Spleen (tissue), 7 donors: ENCODE data around the gene GPATCH1.

Experiments
- CTCF ChIP-seq, 11 experiments: fragments of 200-600 bp in 7 of 11; fragments of 450-650 bp in 4 of 11; sonication (generic) in 4 of 11; IDR thresholded peaks in 8 of 11; conservative IDR thresholded peaks in 3 of 11; 1 replicate in 7 of 11; 2 replicates in 4 of 11; pipeline versions ENCODE4 v1.4.0 to v1.8.0; 2016 to 2021; ENCODE audit warnings: antibody characterized with exemption in 11 of 11, inconsistent platforms in 4 of 11, mild to moderate bottlenecking in 1 of 11
- POLR2A ChIP-seq, 3 donors: fragments of 450-650 bp; IDR thresholded peaks; one replicate each; pipeline ENCODE4 v1.5.1; 2017; ENCODE audit warnings: antibody characterized with exemption in 3 of 3, mild to moderate bottlenecking in 1 of 3
- POLR2AphosphoS5 ChIP-seq, 3 donors: sonication (generic); formaldehyde crosslinking; IDR thresholded peaks; one replicate each; pipeline ENCODE4 v1.5.1; 2017; ENCODE audit warnings: antibody characterized with exemption in 3 of 3
- donor health status: DM: no; HTN: no; CAD: no; lungs with moderate emphysema.
- donor health status: DM: no; HTN: no; CAD: no.
- donor health status: DM: no; HTN: no; CAD: no.

- TF ChIP-seq CTCF (IDR thresholded peaks at IDR 0.05 in 8 of 11, conservative IDR thresholded peaks at IDR 0.05 in 3 of 11) (no peak), POLR2A (IDR thresholded peaks at IDR 0.05) (no peak), POLR2AphosphoS5 (IDR thresholded peaks at IDR 0.05) (no peak)
Observed at GRCh38 chr19:33102893-33103292, 21.9 kb downstream of the GPATCH1 start.
